HG02571 (cell line): ENCODE data around the gene SPNS2.

Source experiments
- ATAC-seq: cut with Tn5 transposase; IDR thresholded peaks from one replicate; pipeline ENCODE4 v1.9.1; 2021; ENCODE audit warnings: mild to moderate bottlenecking, moderate library complexity; ENCODE audit not compliant: unreplicated experiment

SPNS2 gene

DNA sequence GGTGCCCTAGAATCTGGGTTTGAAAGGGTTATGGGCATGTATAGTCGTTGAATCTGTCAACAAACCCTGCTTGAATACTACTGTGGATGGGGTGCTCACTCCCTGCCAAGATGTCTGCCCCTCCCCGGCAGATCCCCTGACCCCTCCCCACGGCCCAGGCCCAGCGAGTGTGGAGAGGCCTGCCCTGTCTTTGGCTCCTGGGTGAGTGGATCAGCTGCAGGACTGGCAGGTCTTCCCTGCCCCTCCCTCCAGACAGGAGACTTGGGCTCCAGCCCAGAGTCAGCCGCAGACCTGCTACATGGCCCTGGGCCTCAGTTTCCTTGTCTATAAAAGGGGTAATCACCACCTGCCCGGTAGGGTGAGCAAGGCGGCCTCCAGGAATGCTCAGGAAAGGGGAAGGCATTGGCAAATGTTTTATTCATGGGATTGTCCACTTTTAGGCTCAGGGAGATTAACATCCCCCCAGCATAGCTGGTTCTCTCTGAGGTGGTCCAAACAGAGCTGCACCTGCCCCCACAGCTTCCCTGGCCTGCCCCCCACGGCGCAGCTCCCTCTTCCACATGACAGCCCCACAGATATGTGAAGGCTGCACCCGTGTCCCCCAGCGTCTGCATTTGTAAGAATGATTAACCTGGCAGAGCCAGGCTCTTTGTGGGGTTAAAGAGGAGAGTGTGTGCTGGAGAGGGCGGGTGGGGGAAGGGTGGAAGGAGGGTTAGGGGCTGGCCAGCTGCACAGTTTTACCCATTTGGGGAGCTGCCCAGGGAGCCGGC is 18.5 kb upstream of the SPNS2 start:
- no peak for ATAC-seq

DNA sequence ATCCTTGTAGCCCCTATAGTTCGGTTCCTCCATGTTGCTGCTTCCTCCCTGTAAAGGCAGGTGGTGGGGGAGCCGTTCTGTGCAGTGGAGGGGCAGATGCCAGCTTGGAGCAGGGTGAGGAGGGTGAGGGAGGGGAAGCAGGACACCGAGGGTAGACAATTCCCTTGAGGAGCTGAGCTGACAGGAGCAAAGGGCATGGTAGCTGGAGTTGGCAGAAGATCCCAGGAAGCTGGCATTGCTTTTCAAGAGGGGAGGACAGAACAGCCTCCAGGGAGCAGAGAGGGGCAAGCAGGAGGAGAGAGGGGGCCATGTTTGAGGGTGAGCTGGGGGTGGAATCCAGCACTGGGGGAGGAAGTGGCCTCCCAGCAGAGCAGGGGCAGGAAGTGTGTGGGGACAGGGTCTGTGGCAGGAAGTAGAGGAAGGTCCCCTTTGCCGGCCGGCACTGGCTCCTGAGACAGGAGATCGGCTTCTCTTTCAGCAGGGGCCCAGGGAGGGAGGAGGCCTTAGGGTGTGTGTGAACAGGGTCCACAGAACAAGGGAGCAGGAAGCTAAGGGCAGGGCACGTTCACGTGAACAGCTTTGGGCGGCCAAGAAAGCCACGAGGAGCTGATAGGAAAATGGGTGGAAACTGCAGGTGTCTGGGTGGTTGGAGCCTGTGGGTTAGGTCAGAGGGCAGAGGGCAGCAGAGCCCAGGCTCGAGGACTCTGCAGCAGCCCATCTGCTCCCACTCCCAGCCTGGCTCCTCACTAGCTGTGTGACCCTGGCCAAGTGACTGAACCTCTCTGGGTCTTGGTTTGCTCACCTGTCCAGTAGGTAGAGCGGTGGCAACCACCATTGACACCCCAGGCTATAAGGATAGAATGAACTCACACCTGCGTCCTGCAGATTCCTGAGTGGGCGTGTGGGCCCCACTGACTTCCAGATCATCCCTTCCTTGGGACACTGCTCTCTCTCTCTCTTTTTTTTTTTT is 17.5 kb upstream of the SPNS2 start:
- ATAC-seq: no peak

DNA sequence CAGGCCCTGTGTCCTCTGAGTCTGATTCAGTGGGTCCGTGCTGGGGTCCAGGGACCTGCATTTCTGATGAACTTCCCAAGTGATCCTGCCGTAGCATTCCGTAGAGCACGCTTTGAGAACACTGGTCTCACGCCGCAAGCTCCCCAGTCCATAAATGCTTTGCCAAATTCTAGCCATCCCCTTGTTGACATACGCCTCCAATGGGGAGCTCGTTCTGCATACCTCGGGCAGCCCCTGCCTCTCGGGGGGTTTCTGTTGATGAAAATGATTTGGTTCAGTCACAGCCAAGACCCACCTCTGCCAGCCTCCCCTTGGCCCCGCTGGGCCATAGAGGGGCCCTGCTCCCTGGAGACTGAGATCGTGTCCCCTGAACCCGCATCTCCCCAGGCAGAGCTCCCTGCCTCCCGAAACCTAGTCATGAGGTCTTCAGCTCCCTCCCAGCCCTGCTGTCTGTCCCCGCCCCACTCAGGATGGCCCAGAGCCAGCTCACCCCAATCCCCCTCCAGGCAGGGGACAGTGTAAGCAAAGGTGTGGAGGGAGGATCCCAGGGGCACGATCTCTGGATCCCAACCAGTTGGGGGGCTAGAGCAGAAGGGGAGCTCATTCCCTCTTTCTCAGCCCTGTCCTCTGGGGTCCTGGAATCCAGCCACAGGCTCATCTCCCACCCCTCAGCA is 16.2 kb upstream of the SPNS2 start:
- ATAC-seq: no peak

DNA sequence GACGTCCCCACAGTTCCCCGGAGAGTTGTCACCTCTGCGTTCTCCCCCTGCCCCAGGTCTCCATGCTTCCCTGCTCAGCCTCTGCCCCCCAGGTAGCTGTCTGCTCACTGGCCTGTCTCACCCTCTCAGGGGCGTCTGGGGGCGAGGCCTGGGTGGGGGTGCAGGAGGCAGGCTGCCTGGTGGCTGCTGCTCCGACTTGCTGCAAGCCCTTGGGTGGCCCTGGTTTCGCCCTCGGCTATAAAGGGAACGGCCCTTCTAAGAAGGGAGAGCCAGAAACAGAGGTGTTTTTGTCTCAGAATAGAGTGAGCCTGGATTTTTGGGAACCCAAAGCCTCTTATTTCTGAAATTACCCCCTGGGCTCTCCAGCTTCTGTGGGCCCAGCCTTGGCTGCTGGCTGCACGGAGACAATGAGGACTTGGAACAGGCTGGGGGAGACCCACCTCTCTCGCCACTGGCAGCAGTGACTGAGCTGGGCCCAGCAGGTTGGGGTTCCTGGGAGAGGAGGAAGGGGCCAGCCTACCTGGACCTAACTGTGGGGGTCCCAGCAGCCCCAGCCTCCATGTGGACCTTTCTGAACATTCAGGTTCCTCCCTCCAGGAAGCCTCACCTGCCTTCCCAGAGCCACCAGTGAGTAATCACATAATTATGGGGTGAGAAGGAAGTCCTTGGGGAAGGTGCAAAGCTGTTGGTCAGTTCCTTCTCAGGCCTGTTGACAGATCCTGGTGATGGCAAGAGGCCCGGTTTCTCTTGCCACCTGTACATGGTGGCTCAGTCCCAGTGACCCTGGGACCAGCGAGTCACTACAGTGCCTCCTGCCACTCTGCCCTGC is 15.5 kb upstream of the SPNS2 start:
- ATAC-seq: no peak

DNA sequence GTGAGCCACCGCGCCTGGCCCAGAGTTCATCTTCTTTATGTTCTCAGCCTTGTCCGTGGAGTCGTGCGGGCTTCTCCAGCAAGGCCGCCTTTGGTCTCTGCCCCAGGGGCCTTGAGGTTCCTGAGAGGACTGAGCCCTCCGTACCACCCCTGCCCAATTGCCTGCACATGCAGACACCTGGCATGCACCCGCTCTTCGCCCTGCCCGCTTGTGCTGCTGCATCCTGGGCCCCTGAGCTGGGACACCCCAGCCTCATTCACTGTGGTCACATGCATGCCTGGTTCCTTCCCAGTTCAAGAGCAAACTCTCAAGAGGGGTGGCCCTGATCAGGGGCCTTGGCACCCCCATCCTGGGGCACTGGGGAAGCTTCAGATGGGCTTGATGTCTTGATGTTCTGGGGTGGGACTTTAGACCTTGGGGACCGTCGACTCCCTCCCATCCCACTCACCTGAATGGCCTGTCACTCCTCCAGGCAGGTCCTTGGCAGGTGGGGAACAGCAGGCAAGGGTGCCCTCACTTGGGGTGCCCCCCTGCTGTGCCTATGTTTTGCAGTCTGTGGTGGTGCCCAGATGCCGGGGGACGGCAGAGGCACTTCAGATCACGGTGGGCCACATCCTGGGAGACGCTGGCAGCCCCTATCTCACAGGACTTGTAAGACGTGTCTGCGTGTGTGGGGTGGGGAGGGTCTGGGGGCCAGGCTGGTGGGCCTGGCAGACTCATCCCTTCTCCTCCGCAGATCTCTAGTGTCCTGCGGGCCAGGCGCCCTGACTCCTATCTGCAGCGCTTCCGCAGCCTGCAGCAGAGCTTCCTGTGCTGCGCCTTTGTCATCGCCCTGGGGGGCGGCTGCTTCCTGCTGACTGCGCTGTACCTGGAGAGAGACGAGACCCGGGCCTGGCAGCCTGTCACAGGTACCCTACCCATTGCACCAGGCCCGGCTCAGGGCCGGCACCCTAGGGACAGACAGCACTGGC is 12.7 kb upstream of the SPNS2 start:
- ATAC-seq: no peak

DNA sequence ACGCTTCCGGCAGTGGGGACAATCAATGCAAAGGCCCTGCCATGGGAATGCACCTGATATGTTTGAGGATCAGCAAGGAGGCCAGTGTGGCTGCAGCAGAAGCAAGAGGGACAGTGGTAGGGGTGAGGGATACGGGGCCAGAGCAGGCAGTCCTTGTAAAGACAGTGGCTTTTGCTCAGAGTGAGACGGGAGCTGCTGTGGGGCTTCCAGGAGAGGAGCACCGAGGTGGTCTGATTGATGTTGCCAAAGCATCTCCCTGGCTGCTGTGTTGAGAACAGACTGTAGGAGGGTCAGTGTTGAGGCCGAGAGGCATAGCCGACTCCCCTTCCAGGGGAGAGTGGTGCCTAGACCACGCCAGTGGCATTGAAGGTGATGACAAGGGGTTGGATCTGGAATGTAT is 11.4 kb upstream of the SPNS2 start:
- ATAC-seq: no peak

DNA sequence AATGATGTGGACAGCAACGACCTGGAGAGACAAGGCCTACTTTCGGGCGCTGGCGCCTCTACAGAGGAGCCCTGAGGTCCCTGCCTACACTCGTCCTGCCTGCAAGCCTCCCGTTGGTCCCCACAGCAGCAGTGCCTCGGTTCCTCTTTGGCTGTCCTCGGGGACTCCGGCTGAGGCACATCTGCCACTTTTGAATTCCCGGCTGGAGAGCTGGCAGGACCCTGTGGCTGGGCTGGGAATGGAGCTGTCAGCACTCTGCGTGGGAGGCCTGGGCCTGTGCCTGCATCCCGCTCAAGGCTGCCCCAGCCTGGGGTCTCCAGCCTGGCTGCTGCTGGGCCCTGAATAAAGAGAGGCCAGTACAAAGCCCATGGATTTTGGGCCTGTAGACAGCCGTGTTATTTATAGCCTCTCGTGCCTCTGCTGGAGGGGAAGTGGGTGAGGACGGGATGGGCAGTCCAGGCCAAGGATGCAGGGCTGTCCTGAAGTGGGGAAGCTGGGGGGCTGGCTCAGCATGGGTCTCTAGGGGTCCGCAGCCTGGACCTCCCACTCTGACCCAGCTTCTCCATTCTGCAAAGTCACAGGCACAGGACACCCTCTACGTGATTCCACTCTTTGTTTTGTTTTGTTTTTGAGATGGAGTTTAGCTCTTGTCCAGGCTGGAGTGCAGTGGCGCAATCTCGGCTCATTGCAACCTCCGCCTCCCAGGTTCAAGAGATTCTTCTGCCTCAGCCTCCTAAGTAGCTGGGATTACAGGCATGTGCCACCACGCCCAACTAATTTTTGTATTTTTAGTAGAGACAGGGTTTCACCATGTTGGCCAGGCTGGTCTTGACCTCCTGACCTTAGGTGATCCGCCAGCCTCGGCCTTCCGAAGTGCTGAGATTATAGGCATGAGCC is 10.6 kb upstream of the SPNS2 start:
- ATAC-seq: no peak

DNA sequence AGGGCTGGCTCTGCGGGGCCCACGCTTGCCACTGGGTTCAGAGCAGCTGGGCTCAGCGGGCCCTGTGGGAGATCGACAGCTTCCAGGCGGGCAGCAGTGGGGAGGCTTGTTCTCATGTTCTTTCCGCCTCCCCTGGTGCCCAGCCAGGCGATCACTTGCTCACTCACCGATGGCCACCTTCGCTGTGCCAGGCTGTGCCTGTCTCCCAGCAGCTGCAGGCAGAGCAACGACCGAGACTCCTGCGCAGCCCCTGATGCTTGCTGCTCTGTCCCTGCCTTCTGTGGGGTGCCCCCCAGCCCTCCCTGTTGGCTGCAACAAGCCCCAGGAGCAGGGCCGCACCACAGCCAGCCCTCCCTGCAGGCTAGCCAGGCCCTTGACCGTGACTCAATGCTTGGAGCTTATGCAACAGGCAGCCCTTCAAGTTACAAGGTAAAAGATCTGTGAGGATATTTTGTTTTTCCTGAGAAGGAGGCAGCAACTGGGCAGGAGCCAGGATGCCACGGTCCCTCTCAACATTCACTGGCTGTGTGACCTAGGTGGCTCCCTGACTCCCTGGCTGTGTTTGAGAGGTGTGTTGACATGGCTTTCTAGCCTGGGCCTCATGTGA is 9.6 kb upstream of the SPNS2 start:
- ATAC-seq: no peak

DNA sequence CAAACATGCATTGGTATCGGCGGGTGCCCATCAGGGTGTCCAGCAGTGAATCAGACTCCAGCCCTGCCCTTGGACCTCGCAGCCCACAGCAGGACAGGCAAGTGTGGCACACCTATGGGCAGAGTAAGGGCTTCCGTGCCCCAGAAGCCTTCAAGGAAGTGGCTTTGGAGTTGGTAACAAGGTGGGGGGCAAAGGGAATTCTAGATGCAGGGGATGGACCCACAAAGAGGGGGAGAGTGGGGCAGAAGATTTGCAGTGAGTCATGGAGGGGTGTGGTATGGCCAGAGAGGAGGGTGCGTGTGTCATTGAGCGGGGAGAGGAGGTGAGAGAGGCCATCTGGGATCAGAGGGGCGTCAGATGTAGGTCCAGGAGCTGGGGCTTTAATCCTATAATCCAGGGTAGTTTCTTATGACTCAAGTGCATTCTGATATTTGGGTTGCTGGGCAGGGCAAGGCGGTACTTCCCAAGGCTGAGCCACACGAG is 8.5 kb upstream of the SPNS2 start:
- no peak for ATAC-seq

DNA sequence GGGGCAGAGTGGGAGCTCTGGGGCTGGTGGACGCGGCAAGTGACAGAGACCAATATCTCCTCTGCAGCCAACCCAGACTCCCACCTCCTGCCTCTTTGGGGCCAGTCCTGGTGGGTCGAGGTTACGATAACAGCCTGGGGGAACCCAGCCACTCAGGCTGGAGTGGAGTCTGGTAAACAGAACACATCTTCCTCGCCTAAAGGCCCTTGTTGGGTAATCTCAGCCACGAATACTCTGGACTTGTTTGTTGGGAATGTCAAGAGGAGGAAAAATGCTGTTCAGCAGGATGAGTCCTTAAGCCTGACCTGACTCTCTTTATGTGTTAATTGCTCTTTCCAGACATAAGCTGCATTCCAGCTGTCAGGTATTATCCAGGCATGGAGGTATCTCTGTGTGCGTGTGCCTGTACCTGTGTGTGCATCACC is 8.0 kb upstream of the SPNS2 start:
- ATAC-seq: no peak

DNA sequence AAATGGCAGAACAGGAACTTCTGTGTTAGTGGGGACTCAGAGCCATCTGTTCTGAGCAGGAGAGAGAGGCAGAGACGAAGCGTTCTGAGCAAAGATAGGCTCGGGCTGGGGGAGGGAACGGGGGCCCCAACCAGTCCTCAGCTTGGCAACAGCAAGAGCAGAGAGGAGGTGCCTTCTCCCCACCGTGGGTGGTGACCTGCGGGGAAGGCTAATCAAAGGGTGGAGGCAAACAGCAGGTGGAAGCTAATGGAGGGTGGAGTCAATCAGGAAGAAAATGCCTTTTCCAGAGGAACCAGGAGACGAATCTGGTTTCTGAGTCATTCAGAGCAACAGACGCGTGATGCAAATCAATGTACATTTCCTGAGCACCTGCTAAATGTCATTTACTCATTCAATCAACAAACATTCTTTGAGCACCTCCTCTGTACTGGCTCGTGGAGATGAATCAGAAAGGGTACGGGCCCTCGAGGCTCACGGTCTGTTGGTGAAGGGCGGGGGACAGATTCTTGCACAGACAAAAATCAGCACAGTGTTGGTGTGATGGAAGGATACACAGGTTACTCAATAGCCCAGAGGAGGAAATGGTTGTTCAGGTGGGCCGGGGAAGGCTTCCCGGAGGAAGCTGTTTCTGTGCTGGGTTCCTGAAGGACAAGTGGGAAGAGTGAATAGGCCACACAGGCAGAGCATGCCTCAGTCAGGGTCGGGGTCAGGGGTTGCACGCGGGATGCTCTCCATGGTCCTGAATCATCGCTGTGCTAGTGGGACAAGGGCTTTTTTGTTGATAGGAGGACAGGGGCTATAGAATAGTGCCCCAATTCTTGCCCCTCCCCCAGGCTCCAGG is 5.7 kb upstream of the SPNS2 start:
- no peak for ATAC-seq

DNA sequence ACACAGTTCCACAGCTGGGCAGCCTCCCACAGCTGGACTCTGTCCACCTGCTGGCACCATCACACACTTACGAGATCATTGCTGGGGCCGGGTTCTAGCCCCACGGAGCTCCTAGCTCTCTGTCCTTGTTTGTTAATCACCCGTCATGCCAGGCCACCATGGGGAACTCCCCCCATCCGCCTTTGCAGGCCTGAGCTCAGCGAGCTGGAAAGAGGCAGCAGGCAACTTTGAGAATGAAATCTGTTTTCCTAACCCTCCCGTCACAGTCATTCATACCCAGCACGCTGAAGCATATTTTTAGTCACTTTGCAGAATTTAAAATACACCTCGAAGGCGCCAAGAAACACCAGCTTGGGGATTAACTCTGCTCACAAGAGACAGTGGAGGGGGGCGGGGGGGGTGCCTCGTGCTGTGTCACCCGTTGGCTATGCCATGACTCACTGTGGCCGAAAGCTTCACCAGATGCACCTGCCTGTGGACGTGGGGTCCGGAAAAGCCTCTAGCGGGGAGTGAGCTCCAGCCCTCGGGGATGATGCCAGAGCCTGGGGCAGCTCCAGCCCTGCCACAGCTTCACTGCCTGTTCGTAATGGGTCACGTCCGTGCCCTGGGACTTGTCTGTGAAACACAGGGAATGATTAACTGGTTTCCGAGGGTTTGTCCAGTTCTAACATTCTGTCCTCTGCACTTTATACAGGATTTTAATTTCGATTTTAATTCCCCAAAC is 1.4 kb upstream of the SPNS2 start:
- ATAC-seq: no peak

DNA sequence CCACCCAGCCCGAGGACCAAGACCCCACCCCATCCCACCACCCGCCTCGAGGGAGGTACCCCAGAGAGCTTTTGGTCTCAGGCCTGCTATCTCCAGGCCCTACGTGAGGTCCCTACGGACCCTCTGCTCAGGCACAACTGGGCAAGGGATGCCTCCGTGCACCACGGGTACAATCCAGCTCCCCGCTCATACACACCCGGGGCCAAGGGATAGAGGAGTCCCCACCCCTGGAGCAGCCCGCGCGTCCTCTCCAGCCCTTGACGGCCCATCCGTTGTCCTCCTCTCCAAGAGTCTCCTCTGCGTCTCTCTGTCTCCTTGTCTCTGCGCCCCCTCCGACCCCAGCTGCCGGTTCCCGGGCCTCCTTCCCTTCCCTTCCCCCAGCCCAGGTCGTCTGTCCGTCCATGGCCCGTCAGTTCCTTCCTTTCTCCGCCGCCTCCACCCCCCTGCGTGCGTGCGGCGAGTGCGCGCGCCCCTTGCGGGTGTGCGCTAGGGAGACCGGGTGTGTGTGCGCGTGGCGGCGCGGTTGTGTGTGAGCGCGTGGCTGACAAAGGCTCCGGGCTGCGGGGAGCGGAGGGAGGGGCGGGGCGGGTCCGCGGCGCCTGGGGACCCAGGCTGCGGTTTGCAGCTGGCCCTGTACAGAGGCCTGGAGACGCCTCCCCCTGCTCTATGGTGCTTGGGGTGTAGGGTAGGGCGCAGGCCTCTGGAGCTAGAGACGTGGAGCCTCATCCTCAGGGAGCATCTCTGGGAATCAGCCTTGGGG is 930 bp downstream of the SPNS2 start:
- ATAC-seq: no peak

DNA sequence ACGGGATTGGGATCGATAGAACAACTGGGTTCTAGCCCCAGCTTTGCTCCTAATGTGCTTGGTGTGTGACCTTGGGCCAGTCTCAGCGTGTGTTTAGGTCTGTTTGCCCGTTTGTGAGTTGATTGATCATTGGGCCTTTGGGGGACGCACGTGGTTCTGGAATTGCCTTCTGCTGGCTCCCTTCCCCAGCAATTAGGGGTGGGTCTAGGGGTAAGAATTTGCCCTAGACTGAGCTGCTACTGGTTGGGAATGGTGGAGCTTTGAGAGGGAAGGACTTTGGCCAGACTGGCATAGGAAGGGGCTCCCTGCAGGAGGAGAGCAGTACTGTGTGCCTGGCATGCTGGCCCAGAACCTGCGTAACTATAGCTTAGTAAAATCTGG is 1.5 kb downstream of the SPNS2 start:
- ATAC-seq: no peak

DNA sequence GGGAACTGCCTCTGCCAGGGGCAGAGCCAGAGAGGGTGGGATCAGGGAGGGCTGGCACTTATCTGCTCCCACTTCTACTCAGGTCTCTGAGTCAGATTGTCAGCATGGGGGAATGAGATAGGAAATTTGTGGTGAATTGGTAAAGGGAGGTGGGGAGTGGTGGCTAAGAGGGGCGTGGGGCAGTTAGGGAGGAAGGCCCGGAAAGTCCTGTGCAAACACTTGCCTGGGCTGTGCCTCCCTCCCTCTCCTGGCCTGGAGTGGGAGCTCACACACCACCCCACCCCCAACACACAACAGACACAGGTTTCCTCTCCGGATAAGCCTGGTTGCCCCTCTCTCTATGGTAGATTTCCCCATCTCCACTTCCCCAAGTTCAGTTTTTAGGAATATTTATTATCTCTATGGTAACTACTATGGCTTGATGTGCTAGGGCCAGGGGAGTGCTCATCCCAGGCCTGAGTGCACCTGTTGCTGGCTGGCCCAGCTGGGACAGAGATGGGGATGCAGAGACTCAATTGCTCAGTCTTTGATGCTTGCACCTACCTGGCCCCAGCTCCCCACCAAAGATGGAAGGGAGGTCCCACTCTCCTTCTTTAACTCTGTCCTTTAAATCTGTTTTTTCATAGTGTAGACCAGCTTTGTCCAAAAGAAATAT is 2.7 kb downstream of the SPNS2 start:
- no peak for ATAC-seq
